ENCODE measurements around the gene CFAP77.

CFAP77 gene

GRCh38 chr9:132597073-132597775, 187.2 kb downstream of the CFAP77 start:
- DNase-seq (ENCODE audit: low read depth) = no peak

GRCh38 chr9:132600326-132600984, 190.4 kb downstream of the CFAP77 start:
- DNase-seq (ENCODE audit: low read depth) = no peak

GRCh38 chr9:132602207-132602606, 192.2 kb downstream of the CFAP77 start:
- no peak for DNase-seq (ENCODE audit: low read depth)

- DNase-seq (ENCODE audit: low read depth) = no peak
Measured at GRCh38 chr9:132605387-132605786, 195.4 kb downstream of the CFAP77 start.

GRCh38 chr9:132606066-132606465, 196.1 kb downstream of the CFAP77 start:
- no peak for DNase-seq (ENCODE audit: low read depth)

GRCh38 chr9:132609184-132609583, 199.2 kb downstream of the CFAP77 start:
- DNase-seq (ENCODE audit: low read depth) = no peak

- no peak for DNase-seq (ENCODE audit: low read depth)
Measured at GRCh38 chr9:132609829-132610228, 199.8 kb downstream of the CFAP77 start.

- no peak for DNase-seq (ENCODE audit: low read depth)
Measured at GRCh38 chr9:132610661-132611060, 200.7 kb downstream of the CFAP77 start.

- DNase-seq (ENCODE audit: low read depth) = no peak
Measured at GRCh38 chr9:132614324-132614723, 204.3 kb downstream of the CFAP77 start.

GRCh38 chr9:132615774-132616173, 205.8 kb downstream of the CFAP77 start:
- DNase-seq (ENCODE audit: low read depth) = no peak

- DNase-seq (ENCODE audit: low read depth) = no peak
Measured at GRCh38 chr9:132616725-132617124, 206.7 kb downstream of the CFAP77 start.

GRCh38 chr9:132622159-132622558, 212.1 kb downstream of the CFAP77 start:
- DNase-seq (ENCODE audit: low read depth) = no peak
